HG03103 (cell line): ENCODE results near the gene LCE1A.

Source experiments
- ATAC-seq: cut with Tn5 transposase; IDR thresholded peaks from one replicate; pipeline ENCODE4 v1.9.1; 2021; ENCODE audit warnings: low read depth; ENCODE audit not compliant: unreplicated experiment

The LCE1A gene, protein sequence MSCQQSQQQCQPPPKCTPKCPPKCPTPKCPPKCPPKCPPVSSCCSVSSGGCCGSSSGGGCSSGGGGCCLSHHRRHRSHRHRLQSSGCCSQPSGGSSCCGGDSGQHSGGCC

DNA sequence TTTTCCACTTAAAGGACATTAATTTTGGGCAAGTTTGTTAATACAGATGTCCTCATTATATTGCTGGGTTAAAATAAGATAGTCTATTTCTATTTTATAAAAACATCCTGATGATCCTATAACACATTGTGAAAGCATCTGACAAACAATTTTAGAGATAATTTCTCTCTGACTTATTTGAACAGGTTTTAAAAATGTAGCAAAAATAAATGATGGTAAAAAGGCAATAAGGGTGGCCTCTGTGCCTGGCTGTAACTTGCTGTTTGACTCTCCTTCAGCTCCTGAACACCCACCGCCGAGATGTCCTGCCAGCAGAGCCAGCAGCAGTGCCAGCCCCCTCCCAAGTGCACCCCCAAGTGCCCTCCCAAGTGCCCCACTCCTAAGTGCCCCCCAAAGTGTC lies at the start of gene LCE1A:
TSS of gene LCE1A (plus strand) at position 301 of the 400 bp plus-strand sequence. CDS start at position 301, 0 bp downstream.
- no peak for ATAC-seq

DNA sequence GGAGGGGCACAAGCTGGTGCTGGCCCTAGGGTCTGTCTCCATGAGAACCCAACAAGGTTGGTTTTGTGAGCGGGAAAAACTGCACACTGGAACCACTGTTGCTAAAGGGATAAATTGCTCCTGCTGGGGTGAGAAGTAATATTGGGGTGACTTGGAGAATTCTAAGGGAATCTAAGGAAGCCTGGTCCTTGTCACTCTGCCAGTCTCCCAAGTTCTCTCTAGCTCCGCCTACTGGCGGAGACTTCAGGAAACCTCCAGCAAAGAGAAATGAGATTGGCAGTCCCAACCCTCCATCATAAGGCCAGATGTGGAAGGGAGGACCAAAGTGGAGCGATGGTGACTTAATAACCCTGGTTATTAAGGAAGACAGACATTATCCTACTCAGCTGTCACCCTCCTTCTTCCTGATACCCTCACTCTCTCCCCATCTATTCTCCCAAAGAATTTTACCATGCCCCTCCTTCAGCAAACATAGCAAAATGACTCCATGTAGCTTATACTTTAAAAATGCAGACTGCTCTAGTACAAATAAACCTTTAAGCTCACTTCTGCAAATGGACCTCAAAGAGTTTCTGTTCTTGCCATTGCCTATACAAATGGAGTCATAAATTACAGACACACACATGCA lies 49.6 kb upstream of the LCE1A start:
- ATAC-seq = no peak

DNA sequence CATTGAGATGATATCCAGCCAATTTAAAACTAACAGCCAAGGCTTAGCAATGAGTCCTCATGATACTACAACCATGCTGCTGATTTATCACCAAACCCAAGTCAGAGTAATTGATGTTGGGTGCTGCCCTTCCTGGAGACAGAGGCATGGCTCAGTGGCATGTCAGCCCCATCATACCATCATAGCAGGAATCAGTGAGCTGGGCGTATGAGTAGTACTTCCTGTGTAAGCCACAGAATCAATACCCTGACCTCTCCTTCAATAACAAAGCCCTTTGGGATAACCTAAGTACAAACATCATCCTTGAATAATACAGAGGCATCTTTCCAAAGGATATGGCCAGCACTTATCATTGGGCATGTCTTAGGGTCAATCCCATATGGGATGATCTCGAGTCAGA lies 44.2 kb upstream of the LCE1A start:
- ATAC-seq = no peak

DNA sequence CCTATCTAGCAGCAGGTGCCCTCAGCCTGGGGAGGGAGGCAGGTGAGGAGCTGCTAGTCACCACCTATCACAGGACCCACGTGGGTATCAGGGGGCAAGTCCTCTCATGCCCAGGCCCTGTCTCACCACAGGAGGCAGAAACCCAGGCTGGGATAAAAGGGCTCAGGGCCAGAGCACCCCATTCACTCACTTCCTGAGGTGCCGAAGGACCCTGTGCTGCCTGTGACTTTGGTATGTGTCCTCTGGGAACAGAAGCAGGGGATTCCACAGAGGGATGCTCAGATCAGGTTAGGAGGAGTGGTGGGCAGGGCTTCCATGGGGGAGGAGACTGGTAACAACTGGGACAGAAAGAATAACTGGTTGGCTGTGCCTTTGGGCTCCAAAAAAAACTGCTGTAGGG lies 41.2 kb upstream of the LCE1A start, which contains the start of gene LCE1E:
TSS of gene LCE1E (plus strand) at position 181 of the 400 bp plus-strand sequence. CDS start 1,043 bp downstream, outside the sequence.
- ATAC-seq = no peak

DNA sequence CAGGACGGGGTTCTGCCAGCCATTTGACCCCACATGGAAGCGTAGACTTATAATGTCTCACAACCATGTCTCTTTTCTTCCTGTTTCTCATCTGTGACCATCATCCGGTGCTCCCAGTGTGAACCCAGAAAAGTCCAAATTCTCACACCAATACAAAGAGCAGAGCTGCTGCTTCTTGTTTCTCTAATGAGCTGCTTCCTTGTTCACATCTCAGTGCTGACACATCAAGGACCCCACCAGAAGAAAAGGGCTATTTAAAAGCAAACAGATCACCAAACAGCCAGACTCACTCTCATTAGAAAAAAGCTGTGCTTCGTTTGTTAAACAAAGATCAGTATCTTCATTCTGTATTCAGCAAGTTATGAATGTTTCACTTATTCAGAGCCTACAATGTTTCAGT lies 31.6 kb upstream of the LCE1A start:
- no peak for ATAC-seq

DNA sequence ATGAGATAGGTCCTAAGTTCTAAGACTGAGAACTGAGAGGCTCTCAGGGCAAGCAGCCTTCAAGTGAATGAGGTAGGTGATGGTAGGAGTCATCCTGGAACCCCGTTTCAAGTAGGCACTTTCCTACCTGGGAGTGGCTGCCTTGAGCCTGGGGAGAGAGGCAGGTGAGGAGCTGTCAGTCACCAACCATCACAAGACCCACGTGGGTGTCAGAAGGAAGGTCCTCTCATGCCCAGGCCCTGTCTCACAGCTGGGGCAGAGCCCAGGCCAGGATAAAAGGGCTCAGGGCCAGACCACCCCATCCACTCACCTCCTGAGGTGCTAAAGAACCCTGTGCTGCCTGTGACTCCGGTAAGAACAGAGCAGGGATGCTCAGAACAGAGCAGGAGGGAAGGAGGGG lies 30.9 kb upstream of the LCE1A start, which contains the start of gene LCE1D:
TSS of gene LCE1D (plus strand) at position 301 of the 400 bp plus-strand sequence. CDS start 1,074 bp downstream, outside the sequence.
- no peak for ATAC-seq

DNA sequence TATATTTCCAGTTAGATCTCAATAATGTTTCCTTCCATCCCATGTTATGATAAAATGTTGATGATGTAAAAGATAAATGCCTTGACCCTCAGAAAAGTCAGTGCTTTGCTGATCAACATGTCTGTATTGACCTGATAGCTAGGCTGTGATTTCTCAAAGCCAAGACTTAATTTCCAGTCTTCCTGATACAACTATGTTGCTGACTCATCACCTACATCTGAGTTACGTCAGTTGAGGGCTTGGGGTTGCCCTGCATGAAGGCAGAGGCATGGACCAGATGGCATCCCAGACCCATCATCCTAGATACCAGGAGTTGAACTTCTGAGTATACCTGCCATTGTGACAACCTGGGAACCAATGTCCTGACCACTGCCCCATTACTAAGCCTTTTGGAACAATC lies 25.9 kb upstream of the LCE1A start:
- ATAC-seq = no peak

DNA sequence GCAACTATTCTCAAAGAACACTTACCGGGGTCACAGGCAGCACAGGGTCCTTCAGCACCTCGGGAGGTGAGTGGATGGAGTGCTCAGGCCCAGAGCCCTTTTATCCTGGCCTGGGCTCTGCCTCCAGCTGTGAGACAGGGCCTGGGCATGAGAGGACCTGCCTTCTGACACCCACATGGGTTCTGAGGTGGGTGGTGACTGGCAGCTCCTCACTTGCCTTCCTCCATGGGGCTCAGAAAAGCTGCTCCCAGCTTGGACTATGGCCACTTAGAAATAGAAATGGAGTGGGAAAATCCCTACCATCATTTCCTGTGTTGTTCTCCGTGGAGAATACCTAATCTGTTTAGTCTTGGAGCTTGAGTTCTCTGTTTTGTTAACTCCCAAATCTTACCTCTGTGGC lies 20.7 kb upstream of the LCE1A start, which contains the start of gene LCE1C:
TSS of gene LCE1C (minus strand) at position 76 of the 400 bp plus-strand sequence. CDS start 1,173 bp downstream, outside the sequence.
- no peak for ATAC-seq

DNA sequence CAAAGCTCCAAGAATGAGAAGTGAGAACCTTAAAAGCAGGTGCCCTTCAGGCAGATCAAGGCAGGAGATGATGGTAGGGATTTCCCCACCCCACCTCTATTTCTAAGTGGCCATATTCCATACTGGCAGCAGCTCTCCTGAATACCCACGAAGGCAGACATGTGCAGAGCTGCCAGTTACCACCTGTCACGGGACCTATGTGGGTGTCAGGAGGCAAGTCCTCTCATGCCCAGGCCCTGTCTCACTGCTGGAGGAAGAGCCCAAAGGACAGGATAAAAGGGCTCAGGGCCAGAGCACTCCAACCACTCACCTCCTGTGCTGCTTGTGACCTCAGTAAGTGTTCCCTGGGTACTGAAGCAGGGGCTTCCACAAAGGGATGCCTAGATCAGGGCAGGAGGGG lies 16.2 kb upstream of the LCE1A start:
- no peak for ATAC-seq

DNA sequence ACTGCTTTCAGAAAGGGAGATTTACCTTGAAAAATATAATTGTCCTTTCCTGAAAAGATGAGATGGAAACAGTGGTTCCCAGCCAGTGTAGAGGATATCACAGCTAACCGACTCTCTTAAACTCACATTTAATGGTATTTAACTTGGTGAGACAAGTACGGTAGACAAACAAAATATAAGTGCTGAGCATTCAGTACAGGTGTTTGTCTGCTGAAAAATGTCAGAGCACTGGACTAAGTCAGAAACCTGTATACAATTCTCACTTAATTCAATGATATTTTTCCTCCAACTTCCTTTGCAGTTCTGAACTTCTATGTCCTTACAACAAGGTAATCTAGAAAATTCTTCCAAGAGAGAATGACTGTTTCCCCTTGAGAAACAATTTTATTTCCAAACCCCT lies 15.6 kb upstream of the LCE1A start, which contains the start of gene LCE1B:
TSS of gene LCE1B (plus strand) at position 301 of the 400 bp plus-strand sequence. CDS start 476 bp downstream, outside the sequence.
- no peak for ATAC-seq

DNA sequence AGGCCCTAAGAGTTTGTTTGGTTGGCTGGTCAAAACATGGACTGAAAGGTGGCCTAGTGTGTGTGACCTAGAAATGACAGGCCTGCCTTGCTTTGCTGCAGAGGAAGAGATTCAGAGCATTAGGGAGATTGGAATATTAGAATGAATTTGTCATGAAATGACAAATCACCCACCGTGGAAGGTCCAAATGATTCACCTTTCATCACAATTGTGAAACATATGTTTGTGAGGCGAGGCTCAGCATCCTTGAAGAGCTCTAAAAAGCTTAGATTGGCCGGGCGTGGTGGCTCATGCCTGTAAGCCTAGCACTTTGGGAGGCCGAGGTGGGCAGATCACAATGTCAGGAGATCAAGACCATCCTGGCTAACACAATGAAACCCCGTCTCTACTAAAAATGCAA lies 10.0 kb upstream of the LCE1A start:
- ATAC-seq = no peak

DNA sequence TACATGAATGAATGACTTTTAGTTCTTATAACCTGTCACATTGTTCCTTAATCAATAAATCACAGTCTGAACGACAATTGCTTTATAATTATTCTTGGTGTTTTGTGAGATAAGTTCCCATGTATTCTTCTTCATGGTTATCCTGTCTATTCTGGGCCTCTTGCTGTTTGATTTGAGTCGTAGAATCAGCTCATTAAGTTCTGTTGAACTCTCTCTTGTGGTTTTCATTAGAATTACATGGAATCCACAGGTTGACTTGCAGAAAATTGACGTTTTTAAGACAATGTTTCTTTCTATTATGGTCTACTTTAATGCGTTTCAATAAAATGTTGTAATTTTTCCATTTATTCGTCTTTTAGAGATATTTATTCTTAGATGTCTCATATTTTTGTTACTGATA lies 4.0 kb upstream of the LCE1A start:
- ATAC-seq = no peak

DNA sequence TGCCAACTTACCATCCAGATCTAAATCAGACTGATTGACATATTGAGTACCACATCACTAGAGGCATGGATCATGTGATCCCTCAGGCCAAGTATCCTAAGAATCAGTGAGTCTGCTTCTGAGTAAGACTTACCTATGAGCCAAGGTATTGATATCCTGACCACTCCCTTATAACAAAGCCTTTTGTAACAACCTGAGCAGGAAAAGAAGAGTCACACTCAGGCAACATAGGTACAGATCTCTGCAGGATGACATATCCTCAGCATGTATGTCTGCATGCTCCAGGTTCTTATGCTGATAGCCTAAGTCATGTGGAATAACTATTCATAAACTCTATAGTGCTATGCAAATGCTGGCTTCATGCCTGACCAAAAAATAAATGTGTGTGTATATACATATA lies 2.3 kb upstream of the LCE1A start:
- ATAC-seq = no peak

DNA sequence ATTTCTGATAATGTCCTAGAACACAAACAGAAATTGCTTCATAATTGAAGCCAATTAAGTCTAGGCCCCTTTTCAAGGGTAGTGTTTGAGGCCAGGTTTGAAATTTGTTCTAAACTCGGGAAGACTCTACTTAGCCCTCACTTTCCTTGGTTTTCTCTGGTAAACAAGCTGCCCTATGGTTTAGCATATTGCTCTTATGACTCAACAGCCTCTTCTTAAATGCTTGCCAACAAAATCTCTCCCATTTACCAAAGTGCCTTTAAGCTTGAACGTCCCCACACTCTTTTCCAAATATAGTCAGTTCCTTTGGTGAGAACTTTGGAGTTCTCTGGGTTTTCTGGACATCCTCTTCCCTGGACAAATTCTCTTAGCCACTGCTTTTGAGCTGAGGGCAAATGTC lies 9.6 kb downstream of the LCE1A start:
- ATAC-seq = no peak

DNA sequence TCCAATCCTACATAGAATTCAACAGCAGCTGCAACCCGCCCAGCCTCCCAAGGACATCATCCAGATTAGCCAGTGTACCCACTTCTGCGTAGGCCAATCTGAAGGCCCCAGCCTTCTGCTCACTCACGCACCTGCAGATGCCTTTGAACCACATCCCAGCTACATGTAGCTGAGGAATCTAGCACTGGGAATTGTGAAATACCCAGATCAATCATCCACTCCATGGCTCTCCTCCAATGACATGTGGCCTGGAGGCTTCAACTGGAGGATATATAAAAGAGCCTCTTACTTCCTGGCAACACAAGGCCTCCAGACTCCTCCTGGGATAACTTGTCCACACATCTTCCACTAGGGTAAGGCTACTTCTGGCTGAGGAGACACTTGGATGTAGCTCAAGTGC lies 15.3 kb downstream of the LCE1A start, which contains the start of gene LCE6A:
TSS of gene LCE6A (plus strand) at position 301 of the 400 bp plus-strand sequence. CDS start 665 bp downstream, outside the sequence.
- ATAC-seq = no peak

DNA sequence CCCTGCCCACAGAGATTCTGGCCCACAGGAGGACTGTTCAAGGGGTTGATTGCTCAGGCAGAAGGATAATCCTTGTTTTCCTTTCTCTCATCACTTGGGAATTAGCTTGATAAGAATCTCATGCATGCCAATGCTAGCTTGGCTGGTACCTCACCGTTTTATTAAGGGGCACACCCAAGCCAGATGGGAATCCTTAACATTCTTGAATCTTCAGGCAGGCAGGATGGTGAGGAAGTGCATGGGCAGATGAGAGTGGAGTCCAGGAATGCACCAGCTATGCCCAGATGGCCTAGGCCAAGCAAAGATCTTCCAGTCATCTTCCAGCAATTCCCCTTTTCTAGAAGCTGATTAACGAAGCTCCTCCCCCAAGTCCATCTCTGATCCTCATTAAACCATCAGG lies 28.4 kb downstream of the LCE1A start:
- ATAC-seq = no peak

DNA sequence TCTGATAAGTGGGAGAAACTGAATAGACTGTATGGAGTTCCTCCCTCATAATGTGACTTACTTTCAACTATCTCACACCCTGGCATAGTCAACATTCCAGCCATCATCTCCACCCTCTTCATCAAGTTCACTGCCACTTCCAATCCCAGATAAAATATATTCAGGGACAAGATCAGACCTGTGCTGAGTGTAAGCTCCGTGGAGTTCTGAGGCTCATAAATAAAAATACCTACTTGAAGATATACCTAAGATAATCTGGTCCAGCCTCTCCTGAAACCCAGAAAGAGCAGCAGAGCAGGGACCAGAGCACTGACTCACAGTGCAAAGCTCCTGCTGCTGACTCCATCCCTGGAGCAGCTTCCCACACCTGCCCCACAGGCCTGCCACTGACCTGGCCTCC lies 30.8 kb downstream of the LCE1A start:
- no peak for ATAC-seq

DNA sequence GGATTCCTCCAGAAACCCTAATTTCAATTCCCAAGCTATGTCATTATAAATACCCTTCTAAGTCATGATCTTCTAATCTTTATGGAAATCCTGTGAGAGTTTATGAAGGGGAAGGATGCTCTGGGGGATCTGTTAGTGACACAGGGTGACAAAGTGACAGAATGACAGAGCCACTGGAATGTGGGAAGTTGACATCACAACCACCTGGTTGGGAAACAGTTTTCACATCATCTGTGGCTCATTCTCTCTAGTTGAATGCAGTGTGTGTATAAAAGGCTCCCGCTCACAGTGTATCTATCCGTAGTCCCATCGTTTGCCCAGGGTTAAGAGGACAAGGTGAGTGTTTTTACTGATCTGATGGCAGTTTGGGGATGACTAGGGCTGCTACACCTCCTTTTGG lies 32.4 kb downstream of the LCE1A start, which contains the start of gene LCE7A:
TSS of gene LCE7A (plus strand) at position 301 of the 400 bp plus-strand sequence. CDS start 702 bp downstream, outside the sequence.
- ATAC-seq = no peak

DNA sequence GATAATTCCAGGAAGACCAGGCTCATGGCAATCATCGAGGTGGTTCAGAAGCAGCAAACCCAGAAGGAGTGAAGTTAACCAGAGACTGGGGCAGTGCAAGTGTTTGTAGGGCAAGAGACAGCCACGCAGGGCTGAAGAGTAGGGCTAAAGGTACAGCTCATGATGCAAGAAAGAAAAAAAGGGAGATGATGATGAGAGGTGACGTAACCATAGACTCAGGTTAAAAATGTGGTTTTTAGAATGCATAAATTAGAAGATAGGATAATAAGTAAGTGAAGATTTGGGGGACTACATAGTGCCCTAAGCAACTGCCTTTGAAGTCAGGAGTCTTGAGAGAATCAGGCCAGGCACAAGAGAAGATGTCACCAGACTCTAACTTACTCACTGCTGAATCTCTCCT lies 32.9 kb downstream of the LCE1A start:
- ATAC-seq = no peak

DNA sequence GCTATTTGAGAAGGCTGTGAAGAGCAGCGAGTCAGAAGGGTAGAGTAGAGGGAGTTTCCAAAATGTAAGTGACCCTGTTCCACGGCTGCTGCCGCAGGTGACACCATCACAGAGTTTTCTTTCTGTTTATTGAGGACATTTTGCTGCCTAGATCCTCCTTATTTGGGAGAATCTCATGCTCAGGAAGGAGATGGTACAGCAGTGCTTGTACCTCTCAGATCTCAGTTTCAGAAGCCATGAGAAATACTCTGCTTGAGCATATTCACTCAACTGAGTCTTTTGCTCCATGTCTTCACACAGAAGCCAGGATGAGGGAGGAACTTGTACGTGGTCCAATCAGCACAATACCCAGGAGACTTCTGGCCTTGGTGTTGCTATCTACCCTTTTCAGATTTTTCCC lies 34.1 kb downstream of the LCE1A start:
- no peak for ATAC-seq

DNA sequence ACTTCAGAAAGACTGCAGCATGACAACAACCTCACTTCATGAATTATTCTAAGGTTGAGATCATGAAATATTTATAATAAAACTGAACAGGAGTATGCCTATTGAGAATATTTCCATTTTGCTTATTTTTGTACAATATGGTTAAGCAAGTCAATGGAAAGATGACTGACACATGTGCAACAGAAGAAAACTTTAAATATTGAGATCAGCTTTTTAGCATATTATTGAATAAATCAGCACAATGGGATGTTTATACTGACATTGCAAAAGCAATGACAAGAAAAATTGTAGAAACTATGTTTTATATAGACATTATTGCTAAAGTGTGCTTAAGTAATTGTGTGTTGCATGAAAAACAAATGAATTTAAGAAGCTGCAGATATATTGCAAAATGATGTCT lies 37.2 kb downstream of the LCE1A start:
- ATAC-seq = no peak

DNA sequence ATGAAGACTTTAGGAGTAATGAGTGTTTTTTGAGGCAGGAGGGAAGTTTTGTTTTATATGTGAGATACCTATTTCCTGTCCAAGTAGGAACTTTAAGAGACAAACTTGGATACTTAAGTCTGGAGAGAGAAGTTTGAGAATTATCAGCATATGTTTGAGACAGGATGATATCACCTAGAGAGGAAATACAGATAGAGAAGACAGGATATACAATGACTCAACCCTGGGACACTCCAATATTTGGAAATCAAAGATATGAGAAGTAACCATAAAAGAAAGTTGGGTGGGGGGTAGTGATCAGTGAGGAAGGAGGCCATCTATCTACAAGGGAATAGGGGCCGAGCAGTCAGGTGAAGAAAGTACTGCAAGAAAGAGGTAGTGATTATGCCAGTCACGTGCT lies 39.0 kb downstream of the LCE1A start:
- ATAC-seq = no peak
